IPS-18c (cell line): ENCODE data around the gene CHP2.
A peak's percentile ranks its signal among the peaks of the same experiment; 100 is the strongest.
"Not testable (repeated sequence)": the region's sequence is repeated elsewhere in the genome, so short reads cannot be mapped to it uniquely, and the experiment has no call there.

Experiments used
- H3K4me3 ChIP-seq: 2 replicates; pipeline ENCODE4 v1.7.0; 2013; ENCODE audit warnings: low read depth, mild to moderate bottlenecking, low read length, moderate library complexity; ENCODE audit not compliant: insufficient read depth
- H3K9me3 ChIP-seq: one replicate; pipeline ENCODE4 v1.6.1; 2013; ENCODE audit warnings: mild to moderate bottlenecking, low read length, moderate library complexity; ENCODE audit not compliant: control insufficient read depth, insufficient read depth

The CHP2 gene

GRCh38 chr16:23737423-23738028, 17.3 kb upstream of the CHP2 start:
- H3K9me3 ChIP-seq, H3K4me3 ChIP-seq: not testable (repeated sequence)

- H3K9me3 ChIP-seq: no peaks in the 10 kb centered on the region
- no peak overlapping the region for H3K4me3 ChIP-seq
These were observed 15.3 kb upstream of the CHP2 start for GRCh38 chr16:23739516-23739915.

DNA sequence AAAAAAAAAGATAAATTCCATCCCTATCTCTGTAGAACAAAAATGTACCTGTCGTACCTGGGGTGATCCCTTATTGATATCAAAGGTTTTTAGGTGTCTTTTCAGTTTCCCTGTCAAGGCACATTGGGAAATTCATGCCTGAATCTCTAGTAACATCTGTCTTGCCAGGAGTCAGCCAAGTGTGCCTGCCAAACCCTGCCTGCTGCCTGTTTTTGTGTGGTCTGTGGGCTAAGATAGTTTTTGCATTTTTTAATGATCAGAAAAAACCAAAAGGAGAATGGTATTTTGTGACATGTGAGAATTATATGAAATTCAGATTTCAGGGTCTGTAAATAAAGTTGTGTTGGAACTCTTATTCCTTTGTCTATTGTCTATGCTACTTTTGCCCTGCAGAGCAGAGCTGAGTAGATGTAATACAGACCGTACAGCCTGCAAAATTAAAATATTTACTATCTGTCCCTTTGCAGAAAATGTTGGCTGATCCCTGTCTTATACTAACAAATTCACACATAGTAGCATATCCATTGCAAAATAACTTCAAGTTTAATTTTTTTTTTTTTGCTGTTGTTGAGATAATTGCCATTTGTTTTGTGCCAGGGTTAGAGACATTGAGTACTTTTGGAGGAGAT, 13.0 kb upstream of the CHP2 start:
- no peak overlapping the region for H3K4me3 ChIP-seq

DNA sequence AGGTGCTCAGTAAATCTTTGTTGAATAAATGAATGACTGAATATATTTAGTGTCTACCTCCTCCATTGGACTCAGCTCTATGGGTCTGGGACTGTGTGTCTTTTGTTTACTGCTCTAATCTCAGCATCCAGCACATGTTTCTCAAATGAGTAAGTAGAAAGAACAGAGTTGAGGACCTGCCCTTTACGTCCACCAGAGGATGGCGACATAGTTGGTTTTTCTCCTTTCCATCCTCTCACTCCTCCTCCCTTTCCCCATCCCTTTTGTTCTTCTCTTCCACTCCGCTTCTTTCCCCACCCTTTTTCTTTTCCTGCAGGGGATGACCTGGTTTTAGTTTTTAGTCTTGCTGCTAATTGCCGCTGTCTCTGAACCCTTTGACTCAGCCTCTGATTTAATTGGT, 12.1 kb upstream of the CHP2 start:
- Histone ChIP-seq H3K4me3 (no peak overlapping the region), H3K9me3 (peaks cover 2% of the 10 kb centered on the region)

More for the DNA sequence above, 13.0 kb upstream of the CHP2 start:
- H3K9me3 ChIP-seq: no peaks in the 10 kb centered on the region

GRCh38 chr16:23745263-23745662, 9.6 kb upstream of the CHP2 start:
- H3K9me3 ChIP-seq: peaks cover 2% of the 10 kb centered on the region
- no peak overlapping the region for H3K4me3 ChIP-seq

DNA sequence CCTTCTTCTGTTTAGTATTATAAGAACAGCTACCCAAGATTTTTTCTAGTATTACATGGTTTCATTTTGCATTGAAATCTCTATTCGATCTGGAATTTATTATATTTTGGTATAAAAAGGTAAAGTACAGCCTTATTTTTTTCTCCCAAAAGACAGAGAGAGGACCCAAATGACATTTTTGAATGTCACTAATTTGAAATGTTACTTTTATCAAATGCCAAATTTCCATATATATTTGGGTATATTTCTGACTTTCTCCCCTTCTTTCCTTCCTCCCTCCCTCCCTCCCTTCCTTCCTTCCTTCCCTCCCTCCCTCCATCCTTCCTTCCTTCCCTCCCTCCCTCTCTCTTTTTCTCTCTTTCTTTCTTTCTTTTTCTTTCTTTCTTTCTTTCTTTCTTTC, 6.2 kb upstream of the CHP2 start:
- H3K4me3 ChIP-seq: no peak overlapping the region
- peaks cover 2% of the 10 kb centered on the region for H3K9me3 ChIP-seq

DNA sequence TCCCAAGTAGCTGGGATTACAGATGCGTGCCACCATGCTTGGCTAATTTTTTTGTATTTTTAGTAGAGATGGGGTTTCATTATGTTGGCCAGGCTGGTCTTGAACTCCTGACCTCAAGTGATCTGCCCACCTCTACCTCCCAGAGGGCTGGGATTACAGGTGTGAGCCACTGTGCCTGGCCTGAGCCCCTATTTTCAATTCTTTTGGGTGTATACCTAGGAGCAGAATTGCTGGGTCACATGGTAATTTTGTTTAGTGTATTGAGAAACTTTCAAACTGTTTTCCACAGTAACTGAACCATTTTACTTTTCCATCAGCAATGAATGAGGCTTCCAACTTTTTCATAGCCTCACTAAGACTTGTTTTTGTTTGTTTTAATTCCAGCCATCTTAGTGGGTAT, 3.8 kb upstream of the CHP2 start:
- not testable (repeated sequence) for H3K4me3 ChIP-seq

DNA sequence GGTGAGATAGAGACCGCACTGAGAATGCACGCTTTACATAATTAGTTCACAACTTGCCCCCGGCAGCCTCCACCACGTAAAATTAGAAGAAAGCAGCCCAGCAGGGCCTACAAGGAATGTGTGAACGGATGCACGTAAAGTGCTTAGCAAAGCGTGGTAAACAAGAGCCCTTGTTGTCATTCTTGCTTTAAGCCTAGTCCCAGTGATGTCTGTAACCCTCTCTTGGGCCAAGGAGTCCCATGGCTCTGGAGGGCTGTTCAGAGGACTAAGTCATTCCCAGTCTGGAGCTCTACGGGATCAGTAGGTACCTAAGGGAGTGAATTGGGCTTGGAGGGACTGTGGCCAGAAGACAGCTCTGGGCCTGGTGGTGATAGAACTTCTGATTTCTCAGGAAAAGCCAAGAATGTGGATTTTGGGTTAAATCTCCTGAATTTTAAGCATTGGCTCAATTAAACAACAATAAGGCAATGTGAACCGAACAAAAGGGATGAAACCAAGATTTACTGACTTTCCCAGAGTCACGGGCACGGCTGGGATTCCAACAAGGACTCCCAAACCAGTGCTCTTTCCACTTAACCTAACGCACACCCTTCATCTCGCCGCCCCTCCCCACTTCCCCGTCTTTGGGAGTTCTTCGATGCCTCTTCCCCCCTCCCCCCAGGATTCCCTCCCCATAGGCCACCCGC, 775 bp upstream of the CHP2 start:
- Histone ChIP-seq H3K9me3 (peaks cover 2% of the 10 kb centered on the region), H3K4me3 (peak overlapping the region; percentile 59)

More for the DNA sequence above, 3.8 kb upstream of the CHP2 start:
- H3K9me3 ChIP-seq: not testable (repeated sequence)

GRCh38 chr16:23755484-23755809, 621 bp downstream of the CHP2 start:
- Histone ChIP-seq H3K4me3 (peak overlapping the region; percentile 59; the same call in 1 of the 2 replicates), H3K9me3 (peaks cover 2% of the 10 kb centered on the region)

GRCh38 chr16:23757116-23757515, 2.3 kb downstream of the CHP2 start:
- Histone ChIP-seq H3K9me3 (peaks cover 2% of the 10 kb centered on the region), H3K4me3 (no peak overlapping the region)

DNA sequence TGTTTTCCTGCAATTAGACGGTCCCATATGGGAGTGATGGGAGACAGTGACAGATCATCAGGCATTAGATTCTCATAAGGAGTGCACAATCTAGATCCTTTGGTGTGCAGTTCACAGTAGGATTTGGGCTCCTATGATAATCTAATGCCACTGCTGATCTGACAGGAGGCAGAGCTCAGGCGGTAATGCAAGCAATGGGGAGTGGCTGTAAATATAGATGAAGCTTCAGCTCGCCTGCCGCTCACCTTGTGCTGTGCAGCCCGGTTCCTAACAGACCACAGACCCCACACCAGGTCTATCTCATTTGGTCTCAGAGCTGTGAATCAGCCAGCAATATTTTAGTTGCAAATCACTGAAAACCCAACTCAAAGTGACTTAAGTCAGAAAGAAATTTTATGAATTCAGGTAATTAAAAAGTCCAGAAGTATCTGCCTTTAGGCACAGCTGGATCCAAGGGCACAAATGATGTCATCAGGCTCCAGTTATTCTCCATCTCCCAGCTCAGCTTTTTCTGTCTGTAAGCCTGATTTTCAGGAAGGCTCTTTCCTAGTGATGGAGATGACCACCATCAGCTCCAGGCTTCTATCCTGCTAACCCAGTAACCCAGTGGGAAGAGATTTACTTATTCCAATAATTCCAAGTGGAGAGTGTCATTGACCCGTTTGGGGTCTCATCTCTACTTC, 3.3 kb downstream of the CHP2 start:
- no peak overlapping the region for H3K4me3 ChIP-seq
- peaks cover 2% of the 10 kb centered on the region for H3K9me3 ChIP-seq

GRCh38 chr16:23765933-23766332, 11.1 kb downstream of the CHP2 start:
- Histone ChIP-seq H3K4me3 (no peak overlapping the region), H3K9me3 (no peaks in the 10 kb centered on the region)

DNA sequence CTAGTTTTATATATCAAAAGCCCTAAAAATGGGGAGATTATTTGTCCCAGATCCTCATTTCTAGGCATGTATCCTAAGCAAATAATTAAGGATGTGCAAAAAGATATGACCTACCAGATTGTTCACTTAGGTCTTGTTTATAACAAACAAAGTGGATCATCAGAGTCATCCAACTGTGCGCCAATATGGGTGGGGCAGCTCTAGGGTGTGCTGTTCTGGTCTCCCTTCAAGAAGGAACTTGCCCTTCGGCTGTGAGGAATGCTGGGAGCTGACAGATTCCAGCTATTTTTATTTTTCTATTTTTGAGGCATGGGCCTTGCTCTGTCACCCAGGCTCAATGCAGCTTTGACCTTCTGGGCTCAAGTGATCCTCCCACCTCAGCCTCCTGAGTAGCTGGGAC, 13.8 kb downstream of the CHP2 start:
- no peaks in the 10 kb centered on the region for H3K9me3 ChIP-seq
- no peak overlapping the region for H3K4me3 ChIP-seq

DNA sequence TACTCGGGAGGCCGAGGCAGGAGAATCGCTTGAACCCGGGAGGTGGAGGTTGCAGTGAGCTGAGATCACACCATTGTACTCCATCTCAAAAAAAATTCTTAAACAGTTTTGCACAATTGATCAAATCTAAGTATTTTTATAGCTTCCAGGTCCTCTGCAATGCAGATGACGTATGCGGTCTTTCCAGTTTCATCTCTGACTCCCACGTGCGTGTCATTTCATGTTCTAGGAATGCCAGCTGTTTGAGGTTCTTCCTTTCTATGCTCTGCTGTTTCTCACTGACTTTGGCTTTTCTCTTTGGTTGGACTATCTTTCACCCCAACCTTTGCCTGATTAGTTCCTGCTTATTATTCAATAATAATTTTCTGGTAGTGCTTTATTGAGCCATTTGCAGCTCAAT, 16.2 kb downstream of the CHP2 start:
- Histone ChIP-seq H3K4me3 (no peak overlapping the region), H3K9me3 (no peaks in the 10 kb centered on the region)

DNA sequence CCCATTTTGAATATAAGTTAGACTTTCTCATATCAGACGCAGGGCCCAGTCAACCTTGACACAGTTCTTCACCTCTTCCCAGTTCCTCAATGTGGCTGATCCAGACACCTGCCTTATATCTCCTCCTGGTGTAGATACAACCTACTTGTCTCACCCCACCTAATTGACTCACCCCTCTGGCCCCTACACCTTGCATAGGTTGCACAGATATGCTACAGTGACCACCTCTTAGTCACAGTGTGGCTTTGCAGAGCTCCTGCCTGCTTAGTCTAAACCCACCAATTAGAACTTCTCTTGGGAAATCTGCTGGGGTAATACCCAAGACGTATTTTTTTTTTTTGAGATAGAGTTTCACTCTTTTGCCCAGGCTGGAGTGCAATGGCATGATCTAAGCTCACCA, 16.8 kb downstream of the CHP2 start:
- H3K9me3 ChIP-seq: no peaks in the 10 kb centered on the region
- no peak overlapping the region for H3K4me3 ChIP-seq

DNA sequence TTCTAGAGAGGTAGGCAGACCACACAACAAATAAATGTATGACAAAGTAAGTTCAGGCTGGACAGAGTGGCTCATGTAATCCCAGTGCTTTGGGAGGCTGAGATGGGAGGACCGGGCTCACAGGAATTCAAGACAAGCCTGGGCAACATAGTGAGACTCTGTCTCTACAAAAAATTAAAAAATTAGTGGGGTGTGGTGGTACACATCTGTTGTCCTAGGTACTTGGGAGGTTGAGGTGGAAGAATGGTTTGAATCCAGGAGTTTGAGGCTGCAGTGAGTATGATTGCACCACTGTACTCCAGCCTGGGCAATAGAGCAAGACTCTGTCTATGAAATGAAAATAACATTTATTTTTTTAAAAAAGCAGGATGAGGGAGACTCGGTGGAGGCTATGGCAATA, 18.5 kb downstream of the CHP2 start:
- H3K4me3 ChIP-seq: no peak overlapping the region

DNA sequence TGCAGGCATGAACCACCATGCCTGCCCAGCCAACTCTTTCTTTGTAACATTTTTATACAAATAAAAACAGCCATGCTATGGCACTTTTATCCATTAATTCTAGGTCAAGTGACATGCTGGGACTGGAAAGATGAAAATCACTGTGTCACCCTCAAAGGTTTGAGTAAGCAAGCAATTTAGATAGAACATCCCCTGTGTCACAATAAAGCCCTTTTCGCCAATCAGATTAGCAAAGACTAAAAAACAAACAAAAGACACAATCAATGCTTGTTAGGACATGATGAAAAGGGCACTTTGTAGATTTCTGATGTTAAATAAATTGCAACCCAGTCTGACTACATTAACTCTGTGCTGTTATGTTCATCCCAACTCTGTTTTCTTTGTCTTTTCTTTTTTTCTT, 26.4 kb downstream of the CHP2 start:
- Histone ChIP-seq H3K9me3 (no peaks in the 10 kb centered on the region), H3K4me3 (no peak overlapping the region)

More for the DNA sequence above, 18.5 kb downstream of the CHP2 start:
- H3K9me3 ChIP-seq: no peaks in the 10 kb centered on the region

DNA sequence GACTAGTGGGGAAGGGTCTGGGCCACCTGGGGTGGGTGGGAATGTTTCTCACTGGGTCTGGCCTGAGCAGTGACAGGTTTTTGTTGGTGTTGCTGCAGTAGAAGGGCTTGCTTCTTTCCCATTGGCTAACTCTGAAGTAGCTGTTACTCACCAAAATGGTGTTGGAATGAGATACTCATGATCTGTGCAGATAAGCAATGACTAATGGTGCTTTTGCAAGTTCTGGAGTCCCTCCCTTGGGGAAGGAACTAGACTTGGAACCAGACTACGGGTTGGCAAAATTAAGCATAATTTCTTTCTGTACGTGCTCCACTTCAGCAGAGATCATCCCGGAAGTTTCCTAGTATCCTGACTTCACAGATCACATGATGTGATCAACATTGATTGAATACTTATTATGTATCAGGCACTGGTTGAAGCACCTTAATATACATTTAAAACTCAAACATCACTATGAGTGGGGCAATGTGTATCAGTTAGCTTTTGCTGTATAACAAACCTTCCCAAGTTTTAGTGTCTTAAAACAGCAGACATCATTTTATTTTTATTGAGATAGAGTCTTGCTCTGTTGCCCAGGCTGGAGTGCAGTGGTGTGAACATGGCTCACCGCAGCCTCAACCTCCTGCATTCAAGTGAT, 30.1 kb downstream of the CHP2 start:
- no peak overlapping the region for H3K4me3 ChIP-seq
- H3K9me3 ChIP-seq: no peaks in the 10 kb centered on the region
